HEK293 (cell line): ENCODE measurements around the gene ILKAP.
A peak's percentile ranks its signal among the peaks of the same experiment; 100 is the strongest.

Source experiments
- CTCF ChIA-PET: fragments of 350-600 bp; formaldehyde crosslinking; extraction: SDS; loops from one replicate; lab custom pipeline; 2021; ENCODE audit warnings: antibody characterized with exemption; lab: Yijun Ruan, JAX
- POLR2A ChIA-PET: fragments of 300-600 bp; formaldehyde crosslinking; extraction: SDS; loops from one replicate; lab custom pipeline; 2020; ENCODE audit warnings: antibody characterized with exemption, inconsistent platforms; lab: Yijun Ruan, JAX
- H3K27ac ChIP-seq: fragments of 200-500 bp; sonication (Bioruptor generic); 2 replicates; pipeline ENCODE4 v1.5.1; 2014; ENCODE audit warnings: low read depth, low read length, control low read depth, inconsistent platforms; ENCODE audit errors: extremely low read depth
- H3K36me3 ChIP-seq, 2 experiments: fragments of 200-500 bp in 1 of 2; sonication (Bioruptor generic) in 1 of 2; 1 replicate in 1 of 2; 2 replicates in 1 of 2; pipeline ENCODE4 v1.5.1; 2014 to 2017; ENCODE audit warnings: inconsistent platforms in 2 of 2, low read length in 2 of 2; ENCODE audit not compliant: control insufficient read depth in 2 of 2, insufficient read depth in 1 of 2
- H3K4me1 ChIP-seq: fragments of 200-500 bp; sonication (Bioruptor generic); 2 replicates; pipeline ENCODE4 v1.5.1; 2014; ENCODE audit warnings: mild to moderate bottlenecking, low read length, inconsistent platforms; ENCODE audit not compliant: control insufficient read depth, insufficient read depth
- H3K4me3 ChIP-seq: 2 replicates; pipeline ENCODE4 v1.5.1; 2011; ENCODE audit warnings: low read depth, mild to moderate bottlenecking, control low read depth, low read length, moderate library complexity
- H3K9me3 ChIP-seq: fragments of 200-500 bp; sonication (Bioruptor generic); 2 replicates; pipeline ENCODE4 v1.5.1; 2014; ENCODE audit warnings: low read depth, low read length, inconsistent platforms; ENCODE audit not compliant: control insufficient read depth, insufficient read depth
- BCL11A ChIP-seq: fragments of 450-650 bp; formaldehyde crosslinking; IDR thresholded peaks from 2 replicates; pipeline ENCODE4 v1.5.1; 2016; ENCODE audit warnings: low read depth, missing biosample characterization, missing genetic modification characterization
- GFI1B ChIP-seq: fragments of 450-650 bp; formaldehyde crosslinking; IDR thresholded peaks from 2 replicates; pipeline ENCODE4 v1.5.1; 2016; ENCODE audit warnings: missing biosample characterization, missing genetic modification characterization
- KLF16 ChIP-seq: fragments of 450-650 bp; formaldehyde crosslinking; IDR thresholded peaks from 2 replicates; pipeline ENCODE4 v1.5.1; 2017; ENCODE audit warnings: missing biosample characterization, missing genetic modification characterization
- KLF17 ChIP-seq: fragments of 450-650 bp; formaldehyde crosslinking; IDR thresholded peaks from 2 replicates; pipeline ENCODE4 v1.5.1; 2016; ENCODE audit warnings: missing biosample characterization, missing genetic modification characterization
- PRDM4 ChIP-seq: fragments of 450-650 bp; formaldehyde crosslinking; IDR thresholded peaks from 2 replicates; pipeline ENCODE4 v1.5.1; 2017; ENCODE audit warnings: missing biosample characterization, missing genetic modification characterization
- SP7 ChIP-seq: fragments of 450-650 bp; formaldehyde crosslinking; IDR thresholded peaks from 2 replicates; pipeline ENCODE4 v1.5.1; 2016; ENCODE audit warnings: missing biosample characterization, missing genetic modification characterization
- TCF7L2 ChIP-seq: IDR thresholded peaks from 2 replicates; pipeline ENCODE4 v1.6.1; 2011; ENCODE audit warnings: low read depth, mild to moderate bottlenecking, inconsistent platforms, low read length, moderate library complexity, borderline replicate concordance
- YY1 ChIP-seq: fragments of 450-650 bp; formaldehyde crosslinking; IDR thresholded peaks from 2 replicates; pipeline ENCODE4 v1.5.1; 2018; ENCODE audit warnings: missing biosample characterization, missing genetic modification characterization
- ZBTB49 ChIP-seq: fragments of 450-650 bp; formaldehyde crosslinking; IDR thresholded peaks from 2 replicates; pipeline ENCODE4 v1.5.1; 2016; ENCODE audit warnings: missing biosample characterization, missing genetic modification characterization, low read depth
- ZBTB8A ChIP-seq: fragments of 450-650 bp; formaldehyde crosslinking; IDR thresholded peaks from 2 replicates; pipeline ENCODE4 v1.5.1; 2016; ENCODE audit warnings: missing biosample characterization, missing genetic modification characterization
- ZNF121 ChIP-seq: fragments of 450-650 bp; formaldehyde crosslinking; IDR thresholded peaks from 2 replicates; pipeline ENCODE4 v1.5.1; 2016; ENCODE audit warnings: missing biosample characterization, missing genetic modification characterization
- ZNF175 ChIP-seq: fragments of 450-650 bp; formaldehyde crosslinking; IDR thresholded peaks from 2 replicates; pipeline ENCODE4 v1.5.1; 2016; ENCODE audit warnings: missing biosample characterization, missing genetic modification characterization
- ZNF18 ChIP-seq: fragments of 450-650 bp; formaldehyde crosslinking; IDR thresholded peaks from 2 replicates; pipeline ENCODE4 v1.5.1; 2016; ENCODE audit warnings: missing biosample characterization, missing genetic modification characterization
- ZNF26 ChIP-seq: fragments of 450-650 bp; formaldehyde crosslinking; IDR thresholded peaks from 2 replicates; pipeline ENCODE4 v1.5.1; 2016; ENCODE audit warnings: missing biosample characterization, missing genetic modification characterization
- ZNF280C ChIP-seq: fragments of 450-650 bp; formaldehyde crosslinking; IDR thresholded peaks from 2 replicates; pipeline ENCODE4 v1.5.1; 2016; ENCODE audit warnings: missing biosample characterization, missing genetic modification characterization
- ZNF350 ChIP-seq: fragments of 450-650 bp; formaldehyde crosslinking; IDR thresholded peaks from 2 replicates; pipeline ENCODE4 v1.5.0; 2017; ENCODE audit warnings: missing biosample characterization, mild to moderate bottlenecking, missing genetic modification characterization
- ZNF426 ChIP-seq: fragments of 450-650 bp; formaldehyde crosslinking; IDR thresholded peaks from 2 replicates; pipeline ENCODE4 v1.5.1; 2017; ENCODE audit warnings: missing biosample characterization, missing genetic modification characterization, mild to moderate bottlenecking, inconsistent platforms, moderate library complexity
- ZNF473 ChIP-seq: fragments of 450-650 bp; formaldehyde crosslinking; IDR thresholded peaks from 2 replicates; pipeline ENCODE4 v1.5.1; 2017; ENCODE audit warnings: missing biosample characterization, missing genetic modification characterization
- ZNF488 ChIP-seq: fragments of 450-650 bp; formaldehyde crosslinking; IDR thresholded peaks from 2 replicates; pipeline ENCODE4 v1.5.1; 2016; ENCODE audit warnings: missing biosample characterization, missing genetic modification characterization
- ZNF561 ChIP-seq: fragments of 450-650 bp; IDR thresholded peaks from 2 replicates; pipeline ENCODE4 v1.5.1; 2018; ENCODE audit warnings: missing biosample characterization, missing genetic modification characterization, borderline replicate concordance
- ZNF580 ChIP-seq: fragments of 450-650 bp; formaldehyde crosslinking; IDR thresholded peaks from 2 replicates; pipeline ENCODE4 v1.5.1; 2016; ENCODE audit warnings: missing biosample characterization, missing genetic modification characterization
- ZNF677 ChIP-seq: fragments of 450-650 bp; IDR thresholded peaks from 2 replicates; pipeline ENCODE4 v1.5.0; 2018; ENCODE audit warnings: missing biosample characterization, mild to moderate bottlenecking, missing genetic modification characterization, moderate library complexity
- ZNF785 ChIP-seq: fragments of 450-650 bp; formaldehyde crosslinking; IDR thresholded peaks from 2 replicates; pipeline ENCODE4 v1.5.1; 2016; ENCODE audit warnings: missing biosample characterization, missing genetic modification characterization
- ZNF791 ChIP-seq: fragments of 450-650 bp; formaldehyde crosslinking; IDR thresholded peaks from 2 replicates; pipeline ENCODE4 v1.5.1; 2016; ENCODE audit warnings: missing biosample characterization, missing genetic modification characterization

Gene ILKAP

GRCh38 chr2:238239863-238240756 lies 36.6 kb upstream of the ILKAP start, which contains the start of gene HES6:
HES6 (minus strand) TSS chr2:238240038; CDS start chr2:238239905, 133 bp downstream.
- Histone ChIP-seq H3K36me3 (peaks cover 0 to under 1% of the 10 kb centered on the region in 2 experiments; a peak in 1 of 3 replicates), H3K4me3 (peak within 1 kb of the TSS; percentile 66), H3K27ac (peak within 1 kb of the TSS; percentile 74; the same call in 1 of the 2 replicates), H3K9me3 (no peaks in the 10 kb centered on the region), H3K4me1 (peaks cover 8% of the 10 kb centered on the region)
- POLR2A ChIA-PET = interaction anchor here (0.5 to 1.6 kb wide), 10 partner anchors 9 to 765 kb away, joined by 3 to 7 read pairs (median 4); partner anchors contain the start of gene ILKAP
- CTCF ChIA-PET = interaction anchor here (0.6 to 5.7 kb wide), 3 partner anchors 8 to 75 kb away, joined by 5 to 22 read pairs (median 5); no protein-coding TSS in a partner anchor
- TF ChIP-seq GFI1B (tag by site-specific recombination) (no peak), PRDM4 (no peak), ZNF561 (tag by site-specific recombination) (no peak), ZNF426 (tag by site-specific recombination) (no peak), ZNF121 (tag by site-specific recombination) (no peak), ZNF580 (tag by site-specific recombination) (no peak), KLF17 (tag by site-specific recombination) (no peak), ZNF473 (tag by site-specific recombination) (no peak), KLF16 (tag by site-specific recombination) (no peak), TCF7L2 (no peak), YY1 (no peak), ZNF280C (tag by site-specific recombination) (no peak), ZBTB8A (tag by site-specific recombination) (peak; percentile 2), ZBTB49 (tag by site-specific recombination) (no peak), BCL11A (no peak), ZNF175 (no peak), ZNF488 (tag by site-specific recombination) (no peak), ZNF18 (tag by site-specific recombination) (no peak), ZNF791 (tag by site-specific recombination) (no peak), ZNF677 (0 out of 2 replicates have a peak, but pooled peaks have one; percentile 23), ZNF26 (tag by site-specific recombination) (no peak), ZNF350 (tag by site-specific recombination) (no peak), SP7 (tag by site-specific recombination) (peak; percentile 43; the same call in 1 of the 2 replicates), ZNF785 (tag by site-specific recombination) (no peak)
